T-helper 1 cell treated with Interleukin-12 subunit alpha and Interleukin-12 subunit beta and Interleukin-4 antibody, amounts not matched to agents 30 ng/mL and 1 ng/mL, for 36 hours (primary cell): ENCODE results near the gene TYK2. TPM values are rescaled to one million over a fixed set of nuclear protein-coding genes. Genes with fewer than 3 reads are reported as not detected.

Source experiments
- intact Hi-C: fragments of 100-400 bp; cut with micrococcal nuclease; formaldehyde crosslinking; loops from one replicate; pipeline ENCODE4 v1.15.1; 2024
- total RNA-seq: library from RNA; stranded (reverse); gene quantifications from 2 replicates; pipeline ENCODE4 v1.2.3, GENCODE V29; 2022

The TYK2 gene
- total RNA-seq, 1 donor from 2014 or later: 336 TPM

DNA sequence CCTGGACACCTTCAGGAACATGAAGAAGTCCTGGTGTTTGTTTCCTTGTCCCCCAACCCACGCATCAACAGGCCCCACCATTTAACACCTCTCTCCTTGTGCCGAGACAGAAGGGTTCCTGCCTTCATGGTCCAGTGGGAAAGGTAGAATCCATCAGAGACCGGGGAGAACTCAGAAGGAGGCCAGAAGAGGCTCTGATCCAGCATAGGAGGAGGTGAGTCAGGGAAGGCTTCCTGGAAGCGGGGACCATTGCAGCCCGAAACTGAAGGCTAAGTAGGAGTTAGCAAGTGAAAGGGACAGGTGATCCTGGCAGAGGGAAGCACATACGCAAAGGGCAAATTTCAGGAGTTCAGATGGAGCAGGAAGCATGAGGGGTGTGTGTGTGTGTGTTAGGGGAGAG is 41.4 kb downstream of the TYK2 start:
- intact Hi-C loops: loop anchor here (2.0 to 10.0 kb wide), 2 partner anchors 14 to 544 kb away; no protein-coding TSS in a partner anchor

DNA sequence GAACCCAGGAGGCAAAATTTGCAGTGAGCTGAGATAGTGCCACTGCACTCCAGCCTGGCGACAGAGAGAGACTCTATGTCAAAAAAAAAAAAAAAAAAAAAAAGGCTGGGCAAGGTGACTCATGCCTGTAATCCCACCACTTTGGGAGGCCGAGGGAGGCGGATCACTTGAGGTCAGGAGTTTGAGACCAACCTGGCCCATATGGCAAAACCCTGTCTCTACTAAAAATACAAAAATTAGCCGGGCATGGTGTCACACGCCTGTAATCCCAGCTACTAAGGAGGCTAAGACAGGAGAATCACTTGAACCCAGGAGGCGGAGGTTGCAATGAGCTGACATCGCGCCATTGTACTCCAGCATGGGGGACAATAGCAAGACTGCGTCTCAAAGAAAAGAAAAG is 43.6 kb downstream of the TYK2 start:
- intact Hi-C loops: loop anchor here (10.0 kb wide), 1 partner anchor 542 kb away; no protein-coding TSS in a partner anchor

DNA sequence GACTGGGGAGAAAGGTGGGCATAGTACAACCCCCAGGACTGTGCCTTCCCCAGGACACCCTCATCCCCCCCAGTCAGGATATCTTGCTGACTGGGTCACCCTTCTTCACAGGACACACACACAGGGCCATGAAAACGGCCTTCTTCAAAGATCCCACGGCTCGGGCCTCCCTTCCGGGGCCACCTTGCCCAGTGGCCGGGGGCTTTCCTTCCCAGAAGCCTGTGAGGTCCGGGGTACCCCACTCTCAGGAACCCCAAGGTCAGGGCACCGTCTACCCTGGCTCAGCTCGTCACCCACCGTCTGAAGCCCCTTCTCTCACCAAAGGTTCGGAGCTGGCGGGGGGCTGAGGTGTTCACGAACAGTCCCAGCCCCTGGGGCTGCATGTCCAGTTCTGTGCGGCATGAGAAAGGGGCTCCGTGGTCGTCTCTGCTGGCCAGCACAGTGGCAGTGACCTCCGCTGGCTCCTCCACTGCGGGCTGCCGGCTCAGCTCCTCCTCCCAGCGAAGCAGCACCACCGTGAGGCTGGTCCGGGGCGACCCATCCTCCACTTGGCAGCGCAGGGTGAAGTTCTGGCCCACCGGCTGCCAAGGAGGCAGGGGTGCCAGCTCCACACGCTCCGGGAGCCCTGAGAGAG is 44.9 kb downstream of the TYK2 start:
- intact Hi-C loops: loop anchor here (10.0 kb wide), 1 partner anchor 541 kb away; no protein-coding TSS in a partner anchor

DNA sequence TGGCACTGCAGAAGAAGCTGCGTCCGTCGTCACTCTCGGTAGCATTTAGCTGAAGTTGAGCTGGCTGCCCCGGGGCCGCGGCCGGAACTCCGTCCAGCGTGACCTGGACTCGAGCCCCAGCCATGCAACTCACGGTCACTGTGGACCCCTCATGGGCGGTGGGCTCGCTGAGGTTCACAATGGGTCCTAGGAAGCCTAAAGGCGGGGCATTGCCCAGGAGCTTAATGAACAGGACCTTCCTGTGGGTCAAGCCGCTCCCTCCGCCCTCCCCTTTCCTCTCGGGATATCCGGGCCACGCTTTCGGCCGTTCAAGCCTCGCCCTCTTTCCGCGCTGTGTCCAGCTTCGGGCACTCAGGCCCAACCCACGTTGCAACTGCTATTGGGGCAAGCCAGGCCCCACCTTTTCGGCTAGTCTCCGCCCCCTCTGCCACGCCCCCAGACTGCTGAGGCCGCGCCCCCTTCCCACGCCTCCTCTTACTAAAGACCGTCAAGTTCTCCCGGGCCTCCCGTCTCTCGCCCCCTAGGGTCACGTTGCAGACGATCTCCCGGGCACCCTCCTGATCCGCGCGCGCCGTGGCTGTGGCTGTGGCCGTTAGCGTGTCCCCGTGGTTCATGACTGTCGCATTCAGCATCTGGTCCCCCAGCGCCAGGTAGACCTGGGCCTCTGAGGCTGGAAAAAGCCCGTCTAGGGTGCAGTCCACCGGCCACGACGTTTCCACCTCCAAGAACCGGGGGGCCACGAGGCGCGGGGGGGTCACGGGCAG is 45.6 kb downstream of the TYK2 start:
- intact Hi-C loops: loop anchor here (5.0 to 10.0 kb wide), 2 partner anchors 517 to 540 kb away; partner anchors contain the start of gene FBXL12

DNA sequence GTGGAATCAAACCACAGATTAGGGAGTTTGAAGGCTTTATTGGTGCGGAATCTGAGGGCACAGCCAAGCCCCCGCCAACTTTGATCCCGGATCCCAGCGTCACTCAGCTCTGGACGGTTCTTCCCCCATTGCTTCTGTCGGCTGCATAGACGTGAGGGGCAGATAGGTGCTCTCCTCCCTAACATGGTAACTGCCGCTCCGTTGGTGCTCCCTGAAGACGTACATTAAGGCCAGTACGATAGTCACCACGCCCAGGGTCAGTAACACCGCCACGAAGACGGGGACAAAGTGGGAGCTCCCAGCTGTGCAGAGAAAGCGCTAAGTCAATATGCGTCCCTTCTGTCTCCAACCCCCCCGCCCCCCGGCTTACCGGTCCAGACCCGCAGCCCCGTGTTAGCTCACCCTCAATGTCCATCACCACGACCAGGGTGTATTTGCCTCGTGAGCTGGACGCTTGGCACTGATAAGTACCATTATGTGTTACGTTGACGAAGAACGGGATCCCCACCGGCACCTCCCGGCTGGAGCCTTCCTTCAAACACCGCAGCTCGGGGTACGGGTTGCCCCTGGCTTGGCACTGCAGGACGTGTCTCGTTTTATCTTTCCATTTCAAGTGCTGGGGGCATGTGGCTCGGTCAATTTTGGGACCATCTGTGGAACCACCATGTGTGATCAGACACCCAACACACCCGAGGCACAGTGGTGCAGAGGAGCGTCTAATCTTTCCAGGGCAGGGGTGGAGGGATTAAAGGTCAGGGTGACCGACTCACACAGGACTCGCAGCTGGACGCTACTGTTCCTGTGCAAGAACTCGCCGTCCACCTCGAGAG is 46.4 kb downstream of the TYK2 start:
- intact Hi-C loops: loop anchor here (1.0 to 10.0 kb wide), 16 partner anchors 18 to 1101 kb away; partner anchors contain the start of genes CDC37, FBXL12, FDX2 and ICAM1

DNA sequence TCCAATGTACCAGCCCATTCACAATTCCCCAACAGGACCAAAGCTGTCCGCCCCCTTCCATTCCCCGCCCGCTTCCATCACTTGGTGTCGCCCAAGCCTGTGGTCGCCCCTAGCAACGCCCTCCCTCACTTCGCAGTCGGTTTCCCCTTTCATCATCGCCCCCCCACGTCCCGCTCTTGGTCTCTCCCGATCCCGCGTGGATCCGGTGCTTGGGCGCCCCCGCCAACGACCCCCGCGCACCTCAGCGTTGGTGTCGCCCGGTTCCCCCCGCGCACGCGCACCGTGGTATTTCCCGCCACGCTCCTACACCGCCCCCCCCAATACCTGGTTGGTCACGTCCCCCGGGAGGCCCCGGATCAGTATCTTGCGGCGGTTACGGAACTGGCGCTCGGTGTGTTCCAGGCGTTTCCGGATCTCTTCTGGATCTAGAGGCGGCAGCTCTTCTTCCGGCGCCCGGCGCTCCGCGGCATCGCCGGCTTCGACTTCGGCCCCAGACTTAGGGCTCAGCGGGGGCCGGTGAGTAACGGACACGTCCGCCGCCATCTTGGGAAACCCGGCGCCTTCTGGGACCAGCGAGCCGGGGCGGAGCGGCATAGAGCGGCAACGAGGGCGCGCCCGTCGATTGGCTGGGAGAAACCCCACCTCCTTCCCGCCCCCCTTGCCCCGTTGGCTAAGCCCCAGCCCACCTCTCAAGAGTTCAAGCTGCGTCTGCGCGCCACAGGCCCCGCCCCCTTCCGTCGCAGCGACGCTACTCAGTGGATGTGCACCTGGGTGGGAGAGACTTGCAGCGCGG is 47.2 kb downstream of the TYK2 start, which contains the start of gene RAVER1:
Gene RAVER1, minus strand, starts transcription at position 565 of the 793 bp plus-strand sequence. Its CDS starts 22 bp downstream, at position 543.
- intact Hi-C loops: loop anchor here (1.0 to 10.0 kb wide), 16 partner anchors 17 to 1102 kb away; partner anchors contain the start of genes CDC37, FBXL12, FDX2 and ICAM1

DNA sequence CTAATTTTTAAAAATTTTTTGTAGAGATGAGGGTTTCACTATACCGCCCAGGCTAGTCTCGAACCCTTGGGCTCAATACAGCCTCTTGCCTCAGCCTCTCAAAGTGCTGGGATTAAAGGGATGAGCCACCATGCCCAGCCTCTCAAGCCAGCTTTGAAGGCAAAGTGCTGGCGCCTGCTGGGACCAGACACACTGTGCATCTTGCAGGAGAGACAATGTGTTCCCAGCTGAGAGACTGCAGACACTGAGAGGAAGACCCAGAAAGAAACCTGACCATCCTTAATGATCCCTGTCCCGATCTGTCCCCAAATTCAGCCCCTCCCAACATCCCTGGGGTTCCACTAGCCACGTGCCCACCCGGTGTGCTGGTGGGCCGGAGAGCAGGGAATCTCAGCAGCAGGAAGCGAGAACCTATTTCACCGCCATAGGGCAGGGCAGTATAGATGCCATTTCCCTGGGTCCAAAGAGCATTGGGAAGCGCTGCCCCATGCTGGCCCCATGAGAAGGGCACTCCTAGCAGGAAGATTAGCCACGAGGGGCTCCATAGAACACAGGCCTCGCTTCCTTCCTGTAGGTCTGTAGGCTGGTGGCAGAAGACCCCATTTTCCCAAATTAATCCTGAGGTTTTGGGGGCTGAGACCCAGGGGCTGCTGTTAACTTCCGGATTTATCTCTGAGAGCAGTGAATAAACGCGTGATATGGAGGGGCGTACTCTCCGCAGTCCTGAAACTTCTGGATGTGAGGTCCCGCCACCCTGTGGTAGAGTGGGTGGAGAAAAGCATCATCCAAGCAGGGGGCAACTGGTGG is 48.0 kb downstream of the TYK2 start:
- intact Hi-C loops: loop anchor here (2.0 to 10.0 kb wide), 3 partner anchors 46 to 538 kb away; partner anchors contain the start of genes FBXL12 and ICAM4

DNA sequence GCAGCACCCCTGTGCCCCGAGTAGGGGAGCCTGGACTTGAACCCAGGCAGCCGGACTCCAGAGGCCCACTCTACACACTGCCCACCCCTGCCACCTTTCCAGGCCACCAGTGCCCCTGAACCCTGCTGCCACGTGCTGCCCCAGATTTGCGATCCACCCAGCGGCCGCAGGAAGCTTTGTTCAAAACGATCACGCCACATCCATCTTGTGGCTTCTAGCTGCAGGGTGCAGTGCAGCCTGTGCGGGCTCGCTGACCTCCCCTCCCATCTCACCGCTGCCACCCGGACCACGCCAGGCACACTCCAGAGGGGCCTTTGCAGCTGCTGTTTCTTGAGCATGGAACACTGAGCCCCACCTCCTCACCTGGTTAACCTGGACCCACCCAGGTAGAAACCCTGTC is 50.8 kb downstream of the TYK2 start:
- intact Hi-C loops: no loop called here

DNA sequence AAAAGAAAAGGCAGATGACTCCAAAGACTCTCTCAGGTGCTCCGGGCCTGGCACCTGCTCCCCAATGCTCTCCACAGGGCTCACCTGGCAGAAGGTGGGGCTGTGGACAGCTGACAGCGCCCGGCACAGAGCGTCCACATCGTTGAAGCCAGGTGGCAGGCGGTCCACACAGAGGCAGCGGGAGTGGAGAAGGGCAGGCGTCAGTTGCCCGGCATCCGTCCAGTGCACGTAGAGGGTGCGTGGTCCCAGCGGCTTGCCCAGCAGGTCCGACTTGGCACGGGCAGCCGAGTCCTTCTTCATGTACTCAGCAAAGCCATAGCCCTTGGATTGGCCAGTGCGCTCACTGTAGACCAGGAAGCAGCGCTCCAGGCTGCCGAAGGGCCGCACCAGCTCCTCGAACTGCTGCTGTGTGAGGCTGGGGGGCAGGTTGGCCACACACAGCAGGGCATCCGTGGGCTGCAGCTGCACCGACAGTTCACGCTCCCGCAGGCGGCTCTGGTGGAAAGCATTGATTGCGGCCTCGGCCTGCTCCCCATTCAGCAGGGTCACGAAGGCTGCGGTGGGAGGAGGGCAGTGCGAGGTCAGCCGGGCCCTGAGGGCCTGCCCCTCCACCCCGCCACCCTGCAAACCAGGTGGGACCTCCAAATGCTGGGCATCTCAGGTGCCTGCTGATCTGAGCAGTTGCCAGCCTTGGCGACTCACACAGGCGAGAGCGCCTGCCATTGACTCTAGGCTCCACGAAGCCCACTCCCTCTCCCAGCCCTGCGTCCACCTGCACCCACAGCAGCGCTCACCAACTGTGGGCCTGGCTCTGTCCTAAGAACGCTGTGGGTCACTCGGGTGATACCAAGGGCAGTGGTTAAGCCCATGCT is 51.6 kb downstream of the TYK2 start:
- intact Hi-C loops: no loop called here

DNA sequence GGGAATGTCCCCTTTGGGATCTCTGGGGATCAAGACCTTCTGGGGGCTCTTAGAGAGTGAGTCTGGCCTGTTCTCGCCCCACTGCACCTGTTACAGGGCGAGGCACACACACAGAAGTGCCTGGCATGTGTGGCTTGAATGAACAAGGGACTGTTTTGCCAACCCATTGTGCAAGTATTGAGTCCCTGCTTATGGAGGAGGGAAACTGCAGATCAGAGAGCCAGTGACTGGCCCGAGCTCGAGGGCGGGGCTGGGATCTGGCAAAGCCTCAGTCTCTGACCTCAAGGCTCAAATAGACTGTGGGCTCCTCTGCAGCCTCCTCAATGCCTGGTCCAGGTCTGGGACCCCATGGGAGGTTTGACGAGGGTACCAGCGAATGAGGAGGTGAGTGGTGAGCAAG is 52.6 kb downstream of the TYK2 start:
- intact Hi-C loops: no loop called here

DNA sequence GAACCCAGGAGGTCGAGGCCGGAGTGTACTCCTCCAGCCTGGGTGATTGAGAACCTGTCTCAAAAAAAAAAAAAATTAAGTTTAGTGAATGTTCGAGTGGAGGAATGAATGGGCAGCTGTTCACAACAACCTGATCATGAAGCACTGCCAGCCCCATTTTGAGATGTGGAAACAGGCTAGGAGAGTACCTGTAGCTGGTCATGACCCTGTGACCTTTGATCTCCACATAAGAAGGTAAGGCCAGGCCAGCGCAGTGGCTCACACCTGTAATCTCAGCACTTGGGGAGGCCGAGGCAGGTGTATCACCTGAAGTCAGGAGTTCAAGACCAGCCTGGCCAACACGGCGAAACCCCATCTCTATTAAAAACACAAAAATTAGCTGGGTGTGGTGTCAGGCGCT is 54.6 kb downstream of the TYK2 start:
- intact Hi-C loops: no loop called here

DNA sequence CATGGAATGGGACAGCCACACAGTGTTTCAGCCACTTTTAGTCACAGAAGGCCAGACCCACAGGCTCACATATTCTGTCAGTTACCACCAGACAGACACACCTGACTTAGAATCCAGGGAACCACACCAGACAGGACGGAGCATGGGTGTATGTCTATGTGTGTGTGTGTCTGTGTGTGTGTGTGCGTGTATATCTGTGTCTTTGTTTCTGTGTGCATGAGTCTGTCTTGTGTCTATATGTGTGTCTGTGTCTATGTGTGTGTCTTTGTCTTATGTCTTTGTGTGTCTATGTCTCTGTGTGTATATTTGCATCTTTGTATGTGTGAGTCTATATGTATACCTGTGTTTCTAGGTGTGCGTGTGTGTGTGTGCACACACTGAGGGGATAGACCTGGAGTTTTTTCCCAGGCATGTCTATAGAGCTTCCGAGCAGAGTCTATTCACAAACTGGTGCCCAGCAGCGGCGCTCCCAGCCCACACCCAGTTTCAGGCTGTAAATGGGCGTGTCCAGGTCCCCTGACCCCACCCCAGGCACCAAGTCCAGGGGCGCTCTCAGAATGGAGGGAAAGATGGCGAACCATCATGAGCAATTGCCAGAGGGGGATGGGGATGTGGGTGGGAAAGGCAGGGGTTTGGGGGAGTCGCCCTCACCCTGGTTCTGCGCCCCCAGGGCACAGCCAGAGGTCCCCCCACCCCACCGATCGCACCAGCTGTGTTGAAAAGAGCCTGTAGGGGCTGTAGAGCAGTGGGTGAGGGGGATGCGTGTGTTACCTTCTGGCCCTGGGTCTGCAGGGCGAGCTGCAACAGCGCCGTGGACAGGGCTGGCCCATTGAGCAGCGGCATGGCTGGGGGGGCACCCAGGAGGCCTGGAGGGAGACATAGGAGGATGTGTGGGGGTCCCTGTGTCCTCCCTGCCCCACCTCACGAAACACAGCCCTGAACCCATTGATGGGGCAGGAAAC is 58.2 kb downstream of the TYK2 start:
- intact Hi-C loops: no loop called here

DNA sequence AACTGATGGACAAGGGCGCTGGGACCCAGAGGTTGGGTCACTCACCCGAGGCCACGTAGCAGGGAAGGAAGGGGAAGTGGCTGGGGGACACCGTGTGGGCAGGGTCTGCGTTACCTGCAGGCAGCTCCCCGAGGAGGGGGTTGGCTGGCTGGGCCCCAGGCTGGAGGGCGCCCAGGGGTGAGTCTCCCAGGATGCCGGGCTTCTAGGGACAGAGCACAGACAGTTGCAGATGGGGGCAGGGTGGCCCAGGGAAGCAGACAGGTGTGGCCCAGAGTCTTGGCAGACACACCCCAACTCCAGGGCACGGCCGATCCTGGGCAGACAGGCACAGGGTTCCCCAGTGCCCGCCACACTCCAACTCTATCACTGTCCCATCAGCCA is 59.0 kb downstream of the TYK2 start:
- intact Hi-C loops: no loop called here

DNA sequence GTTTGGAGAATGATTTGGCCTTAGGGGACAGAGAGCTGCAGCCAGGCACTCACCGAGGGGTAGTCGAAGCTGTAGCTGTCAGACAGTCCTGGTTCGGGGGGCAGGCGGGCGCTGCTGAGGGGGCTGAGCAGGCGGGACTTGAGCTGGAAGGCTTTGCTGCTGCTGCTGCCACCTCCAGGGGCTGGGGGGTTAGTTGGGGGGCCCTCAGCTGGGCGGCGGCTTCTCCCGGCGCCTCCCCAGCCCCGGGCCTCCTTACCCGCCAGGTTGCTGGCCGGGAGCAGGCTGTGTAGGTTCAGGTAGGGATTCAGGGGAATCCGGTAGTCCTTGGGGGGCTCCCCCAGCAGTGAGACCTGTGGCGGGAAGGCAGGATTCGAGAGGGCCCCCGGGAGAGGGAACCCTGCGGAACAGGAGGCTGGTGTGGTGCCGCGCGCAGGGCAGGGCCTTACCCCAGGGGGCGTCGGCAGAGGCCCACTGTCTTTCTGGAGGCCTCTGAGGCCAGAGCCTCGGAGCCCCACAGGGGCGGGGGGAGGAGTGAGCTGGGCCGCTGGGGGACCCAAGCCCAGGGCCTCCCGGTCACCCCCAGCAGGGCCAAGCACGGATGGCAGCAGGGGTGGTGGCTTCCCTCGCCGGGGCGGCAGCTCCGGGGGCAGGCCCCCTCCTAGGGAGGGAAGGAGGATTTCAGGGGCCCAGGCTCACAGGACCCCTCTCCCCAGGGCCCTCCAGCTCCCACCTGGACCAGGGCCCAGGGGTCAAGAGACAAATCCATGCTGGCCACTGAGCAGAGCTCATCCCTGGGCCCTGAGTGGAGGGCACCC is 59.6 kb downstream of the TYK2 start:
- intact Hi-C loops: no loop called here

DNA sequence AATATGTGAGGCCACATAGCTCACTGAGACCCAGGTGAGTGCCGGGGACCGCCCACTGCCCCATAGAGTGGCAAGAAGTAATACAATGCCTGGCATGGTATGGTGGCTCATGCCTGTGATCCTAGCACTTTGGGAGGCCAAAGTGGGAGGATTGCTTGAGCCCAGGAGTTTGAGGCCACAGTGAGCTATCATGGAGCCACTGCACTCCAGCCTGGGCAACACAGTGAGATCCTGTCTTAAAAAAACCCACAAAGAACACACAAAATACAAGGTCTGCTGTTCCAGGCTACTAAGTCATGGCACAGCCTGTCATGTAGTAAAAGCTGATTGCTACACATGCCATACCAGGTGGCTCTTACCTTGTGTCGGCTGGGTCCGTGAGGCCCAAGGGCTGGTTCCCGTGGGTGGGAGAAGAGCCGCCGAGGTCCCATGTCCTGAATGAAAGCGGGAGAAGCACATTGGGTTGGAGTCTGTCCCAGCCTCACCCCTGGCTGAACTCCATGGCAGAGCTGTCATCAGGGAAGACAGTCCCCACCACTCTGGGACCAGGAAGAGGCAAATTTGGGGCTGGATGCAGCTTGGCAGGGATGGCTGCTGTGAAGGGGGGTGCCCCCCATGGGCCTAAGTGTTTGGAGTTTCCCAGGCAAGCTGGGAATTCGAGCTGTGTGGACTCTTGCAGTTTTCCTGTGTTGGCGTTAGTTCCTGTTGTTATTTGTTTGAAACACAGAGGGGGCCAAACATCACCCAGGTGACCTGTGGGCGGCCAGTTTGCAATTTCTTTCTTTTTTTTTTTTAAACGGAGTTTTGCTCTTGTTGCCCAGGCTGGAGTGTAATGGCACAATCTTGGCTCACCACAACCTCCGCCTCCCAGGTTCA is 61.3 kb downstream of the TYK2 start:
- intact Hi-C loops: loop anchor here (5.0 kb wide), 1 partner anchor 63 kb away; the partner anchor contains the start of gene TYK2
